Measurements from ENCODE around the gene LINC01488.

LINC01488 gene

GRCh38 chr11:69446108-69446507, 35.4 kb upstream of the LINC01488 start:
- no peak for DNase-seq

GRCh38 chr11:69447786-69448185, 33.7 kb upstream of the LINC01488 start:
- DNase-seq, result no peak

GRCh38 chr11:69448471-69449284, 32.8 kb upstream of the LINC01488 start:
- DNase-seq, result no peak

GRCh38 chr11:69449320-69450063, 32.0 kb upstream of the LINC01488 start:
- no peak for DNase-seq

GRCh38 chr11:69450064-69450856, 31.2 kb upstream of the LINC01488 start:
- DNase-seq, result no peak

- DNase-seq, result no peak
Observed at GRCh38 chr11:69450857-69451220, 30.6 kb upstream of the LINC01488 start.

- DNase-seq, result no peak
Observed at GRCh38 chr11:69451289-69451688, 30.2 kb upstream of the LINC01488 start.

GRCh38 chr11:69452206-69452987, 29.1 kb upstream of the LINC01488 start:
- DNase-seq, result no peak

- no peak for DNase-seq
Observed at GRCh38 chr11:69453151-69453550, 28.3 kb upstream of the LINC01488 start.

GRCh38 chr11:69454018-69454417, 27.4 kb upstream of the LINC01488 start:
- DNase-seq, result no peak

GRCh38 chr11:69455969-69456368, 25.5 kb upstream of the LINC01488 start:
- DNase-seq, result no peak

- DNase-seq, result no peak
Observed at GRCh38 chr11:69456712-69457111, 24.8 kb upstream of the LINC01488 start.

GRCh38 chr11:69459848-69460539, 21.5 kb upstream of the LINC01488 start:
- DNase-seq, result no peak

GRCh38 chr11:69460540-69461257, 20.8 kb upstream of the LINC01488 start:
- DNase-seq, result no peak

GRCh38 chr11:69461272-69461962, 20.0 kb upstream of the LINC01488 start:
- DNase-seq, result no peak

- DNase-seq, result no peak
Observed at GRCh38 chr11:69462106-69462951, 19.1 kb upstream of the LINC01488 start.

- DNase-seq, result no peak
Observed at GRCh38 chr11:69463181-69463994, 18.1 kb upstream of the LINC01488 start.
